ENCODE results near the gene ROGDI.

DNA sequence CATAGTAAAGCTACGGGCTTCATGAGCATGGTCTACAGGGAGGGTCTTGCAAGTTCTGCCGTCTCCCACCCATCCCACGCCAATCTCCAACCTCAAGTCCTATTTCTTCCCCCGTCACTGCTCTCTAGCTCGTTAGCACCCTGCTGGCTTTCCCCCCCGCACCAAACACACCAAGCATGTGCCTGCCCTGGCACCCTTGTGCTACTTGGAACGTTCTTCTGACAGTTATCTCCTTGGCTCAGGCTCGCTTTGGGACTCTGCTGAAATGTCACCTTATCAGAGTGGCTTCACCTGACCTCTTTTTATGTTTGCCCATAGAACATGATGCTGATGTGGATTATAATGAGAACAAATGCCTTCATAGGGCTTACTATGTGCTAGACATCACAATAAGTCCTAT lies 22.8 kb upstream of the ROGDI start:
- no peak for TF ChIP-seq CHD2 (IDR thresholded peaks at IDR 0.05; ENCODE audit: low read length, partially characterized antibody)
- TF ChIP-seq, protein P1, sequence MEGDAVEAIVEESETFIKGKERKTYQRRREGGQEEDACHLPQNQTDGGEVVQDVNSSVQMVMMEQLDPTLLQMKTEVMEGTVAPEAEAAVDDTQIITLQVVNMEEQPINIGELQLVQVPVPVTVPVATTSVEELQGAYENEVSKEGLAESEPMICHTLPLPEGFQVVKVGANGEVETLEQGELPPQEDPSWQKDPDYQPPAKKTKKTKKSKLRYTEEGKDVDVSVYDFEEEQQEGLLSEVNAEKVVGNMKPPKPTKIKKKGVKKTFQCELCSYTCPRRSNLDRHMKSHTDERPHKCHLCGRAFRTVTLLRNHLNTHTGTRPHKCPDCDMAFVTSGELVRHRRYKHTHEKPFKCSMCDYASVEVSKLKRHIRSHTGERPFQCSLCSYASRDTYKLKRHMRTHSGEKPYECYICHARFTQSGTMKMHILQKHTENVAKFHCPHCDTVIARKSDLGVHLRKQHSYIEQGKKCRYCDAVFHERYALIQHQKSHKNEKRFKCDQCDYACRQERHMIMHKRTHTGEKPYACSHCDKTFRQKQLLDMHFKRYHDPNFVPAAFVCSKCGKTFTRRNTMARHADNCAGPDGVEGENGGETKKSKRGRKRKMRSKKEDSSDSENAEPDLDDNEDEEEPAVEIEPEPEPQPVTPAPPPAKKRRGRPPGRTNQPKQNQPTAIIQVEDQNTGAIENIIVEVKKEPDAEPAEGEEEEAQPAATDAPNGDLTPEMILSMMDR (IDR thresholded peaks at IDR 0.05), result no peak
- no peak for TF ChIP-seq ELF1 (IDR thresholded peaks at IDR 0.05)
- TF ChIP-seq TAF1 (IDR thresholded peaks at IDR 0.05; ENCODE audit: borderline replicate concordance, low read depth, low read length), result no peak
- TF ChIP-seq POLR2AphosphoS5 (IDR thresholded peaks at IDR 0.05; ENCODE audit: low read depth, low read length), result no peak
